Gastroesophageal sphincter (tissue), 4 donors: ENCODE data around the gene SLC35E1. TPM values are rescaled to one million over a fixed set of nuclear protein-coding genes. Genes with fewer than 3 reads are reported as not detected.

Source experiments
- ATAC-seq: fragments of 150-250 bp; one replicate; pipeline ENCODE4 v1.9.1; 2016; ENCODE audit warnings: mild to moderate bottlenecking, moderate library complexity
- H3K27ac ChIP-seq, 4 donors: fragments of 200-600 bp; sonication (generic) in 3 of 4; 1 replicate in 3 of 4; 2 replicates in 1 of 4; pipeline ENCODE4 v1.5.1; 2016 to 2019
- H3K27me3 ChIP-seq: fragments of 200-600 bp; sonication (generic); one replicate; pipeline ENCODE4 v1.5.1; 2019
- H3K36me3 ChIP-seq, 2 donors: fragments of 200-600 bp; sonication (generic); one replicate each; pipeline ENCODE4 v1.5.1; 2019; ENCODE audit warnings: control low read depth in 1 of 2
- H3K4me1 ChIP-seq, 3 donors: fragments of 200-600 bp; sonication (generic); 1 replicate in 2 of 3; 2 replicates in 1 of 3; pipeline ENCODE4 v1.5.1; 2016 to 2019; ENCODE audit warnings: control low read depth in 2 of 3
- H3K4me3 ChIP-seq, 2 donors: fragments of 200-600 bp; sonication (generic); one replicate each; pipeline ENCODE4 v1.5.1; 2019; ENCODE audit warnings: mild to moderate bottlenecking in 1 of 2, moderate library complexity in 1 of 2
- H3K9me3 ChIP-seq, 3 donors: fragments of 200-600 bp; sonication (generic); one replicate each; pipeline ENCODE4 v1.5.1; 2017 to 2019; ENCODE audit warnings: control low read depth in 2 of 3
- EP300 ChIP-seq: sonication (generic); formaldehyde crosslinking; IDR thresholded peaks from one replicate; pipeline ENCODE4 v1.6.1; 2017; ENCODE audit warnings: antibody characterized with exemption, mild to moderate bottlenecking
- POLR2A ChIP-seq, 2 donors: fragments of 450-650 bp; IDR thresholded peaks; one replicate each; pipeline ENCODE4 v1.6.1; 2017; ENCODE audit warnings: antibody characterized with exemption in 2 of 2, mild to moderate bottlenecking in 2 of 2, moderate library complexity in 1 of 2
- POLR2AphosphoS5 ChIP-seq: sonication (generic); formaldehyde crosslinking; IDR thresholded peaks from one replicate; pipeline ENCODE4 v1.6.1; 2017; ENCODE audit warnings: antibody characterized with exemption
- WGBS, 2 donors: methylation state at CpG; one replicate each; pipeline ENCODE4 v1.1.5; 2018; ENCODE audit warnings: low coverage in 1 of 2; 5-methylcytosine and 5-hydroxymethylcytosine counted together
- total RNA-seq, 4 donors: library from RNA; depleted of rRNA; stranded (reverse); fragments of >200 nt; gene quantifications; one replicate each; pipeline ENCODE4 v1.1.0, GENCODE V29; 2016
- TF ChIP-seq, protein P1 (sequence below), 4 experiments: fragments of 200-600 bp in 2 of 4; fragments of 450-650 bp in 2 of 4; sonication (generic) in 1 of 4; IDR thresholded peaks; one replicate each; pipeline ENCODE4 v1.5.1; 2017 to 2019; ENCODE audit warnings: antibody characterized with exemption in 4 of 4, mild to moderate bottlenecking in 2 of 4, moderate library complexity in 2 of 4

SLC35E1 gene
- total RNA-seq, 4 donors from 2014 or later: 24.9 to 35.5 (median 29.7) TPM

DNA sequence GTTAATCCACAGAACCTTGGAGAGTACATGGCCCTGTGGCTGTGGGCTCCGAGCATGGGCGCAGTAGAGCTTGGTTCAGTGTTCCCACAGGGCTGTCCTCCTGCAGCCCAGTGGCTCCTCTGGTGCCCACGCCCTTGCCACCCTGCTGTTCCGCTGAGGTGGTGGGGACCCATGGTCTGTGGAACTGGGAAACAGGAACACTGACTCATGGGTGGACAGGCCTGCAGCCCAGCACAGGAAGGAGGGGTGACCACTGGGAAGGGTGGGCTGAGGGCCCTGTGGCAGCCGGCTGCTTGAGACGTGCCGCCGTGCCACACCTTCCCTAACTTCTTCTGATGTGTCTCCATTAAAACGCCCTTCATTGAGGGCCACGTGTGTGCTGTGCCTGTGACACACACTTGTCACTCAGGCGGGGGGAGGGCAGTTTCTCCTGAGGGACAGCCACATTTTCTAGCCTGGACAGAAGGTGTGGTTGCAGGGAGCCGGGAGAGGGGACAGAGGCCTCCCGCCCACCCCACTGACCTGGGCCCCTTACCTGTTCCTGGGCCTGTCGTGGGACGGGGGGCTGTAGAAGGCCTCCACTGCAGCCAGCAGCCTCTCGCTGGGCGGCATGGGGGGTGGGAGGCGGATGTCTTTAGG is 51.1 kb downstream of the SLC35E1 start:
- no CpG with 5 or more reads among the region's 18 CpGs for WGBS, 2 donors
- TF ChIP-seq EP300 (no peak), POLR2AphosphoS5 (no peak), POLR2A (IDR thresholded peaks at IDR 0.05) (no peak)
- TF ChIP-seq, protein P1, sequence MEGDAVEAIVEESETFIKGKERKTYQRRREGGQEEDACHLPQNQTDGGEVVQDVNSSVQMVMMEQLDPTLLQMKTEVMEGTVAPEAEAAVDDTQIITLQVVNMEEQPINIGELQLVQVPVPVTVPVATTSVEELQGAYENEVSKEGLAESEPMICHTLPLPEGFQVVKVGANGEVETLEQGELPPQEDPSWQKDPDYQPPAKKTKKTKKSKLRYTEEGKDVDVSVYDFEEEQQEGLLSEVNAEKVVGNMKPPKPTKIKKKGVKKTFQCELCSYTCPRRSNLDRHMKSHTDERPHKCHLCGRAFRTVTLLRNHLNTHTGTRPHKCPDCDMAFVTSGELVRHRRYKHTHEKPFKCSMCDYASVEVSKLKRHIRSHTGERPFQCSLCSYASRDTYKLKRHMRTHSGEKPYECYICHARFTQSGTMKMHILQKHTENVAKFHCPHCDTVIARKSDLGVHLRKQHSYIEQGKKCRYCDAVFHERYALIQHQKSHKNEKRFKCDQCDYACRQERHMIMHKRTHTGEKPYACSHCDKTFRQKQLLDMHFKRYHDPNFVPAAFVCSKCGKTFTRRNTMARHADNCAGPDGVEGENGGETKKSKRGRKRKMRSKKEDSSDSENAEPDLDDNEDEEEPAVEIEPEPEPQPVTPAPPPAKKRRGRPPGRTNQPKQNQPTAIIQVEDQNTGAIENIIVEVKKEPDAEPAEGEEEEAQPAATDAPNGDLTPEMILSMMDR (IDR thresholded peaks at IDR 0.05): no peak
- no peaks in the 10 kb centered on the region for H3K9me3 ChIP-seq
- peaks cover 0 to 100% of the 10 kb centered on the region in 2 donors for H3K36me3 ChIP-seq
- H3K4me1 ChIP-seq: no peaks in the 10 kb centered on the region
- no peaks in the 10 kb centered on the region for H3K27me3 ChIP-seq
- no peak overlapping the region for H3K27ac ChIP-seq
- no peak overlapping the region for H3K4me3 ChIP-seq
- no peak for ATAC-seq

DNA sequence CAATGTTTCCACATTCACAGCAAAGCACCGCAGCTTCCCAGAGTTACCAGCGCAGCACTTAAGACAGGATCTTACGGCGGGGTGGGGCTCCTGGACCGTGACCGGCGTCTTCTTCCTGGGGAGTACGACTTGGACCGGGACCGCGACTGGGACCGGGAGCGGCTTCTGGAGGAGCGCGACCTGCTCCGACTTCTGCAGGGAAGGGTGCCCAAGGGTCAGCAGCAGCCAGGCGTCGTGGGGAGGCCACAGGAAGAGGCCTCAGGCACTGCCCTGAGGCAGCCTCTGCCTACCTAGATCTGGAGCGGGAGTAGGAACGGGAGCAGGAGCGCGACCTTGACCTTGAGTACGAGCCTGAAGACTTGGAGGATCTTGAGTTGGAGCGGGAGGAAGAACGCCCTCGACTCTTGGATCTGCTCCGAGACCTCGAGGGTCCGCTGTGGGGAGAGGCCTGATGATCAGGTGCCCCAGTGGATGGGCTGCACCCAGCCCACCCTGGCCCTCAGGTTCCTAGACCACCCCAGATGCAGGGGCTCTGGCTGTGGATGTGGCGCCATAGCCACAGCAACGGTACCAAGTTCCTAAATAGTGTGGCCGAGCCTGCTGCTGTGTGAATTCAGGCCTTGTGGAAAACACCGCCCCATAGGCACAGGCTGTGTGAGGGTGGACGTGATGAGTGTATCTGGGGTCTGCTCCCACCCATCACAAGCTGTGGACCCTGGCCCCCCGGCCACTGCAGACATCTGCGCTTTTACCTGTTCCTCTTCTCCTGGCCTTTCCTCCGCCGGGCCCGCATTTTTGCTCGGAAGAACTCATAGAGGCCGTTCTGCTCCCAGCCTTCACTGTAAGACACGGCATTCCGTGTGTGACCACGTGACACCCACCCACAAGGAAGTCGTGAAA is 51.9 kb downstream of the SLC35E1 start:
- TF ChIP-seq POLR2A (IDR thresholded peaks at IDR 0.05) (no peak), POLR2AphosphoS5 (no peak), EP300 (no peak)
- TF ChIP-seq, protein P1 (IDR thresholded peaks at IDR 0.05): no peak
- no peak for ATAC-seq
- Histone ChIP-seq H3K27me3 (no peaks in the 10 kb centered on the region), H3K4me3 (no peak overlapping the region), H3K4me1 (no peaks in the 10 kb centered on the region), H3K9me3 (no peaks in the 10 kb centered on the region), H3K36me3 (peaks cover 0 to 100% of the 10 kb centered on the region in 2 donors), H3K27ac (no peak overlapping the region)
- 87 to 93% methylated on average over 3 to 7 of the region's 45 CpGs for WGBS, 2 donors

DNA sequence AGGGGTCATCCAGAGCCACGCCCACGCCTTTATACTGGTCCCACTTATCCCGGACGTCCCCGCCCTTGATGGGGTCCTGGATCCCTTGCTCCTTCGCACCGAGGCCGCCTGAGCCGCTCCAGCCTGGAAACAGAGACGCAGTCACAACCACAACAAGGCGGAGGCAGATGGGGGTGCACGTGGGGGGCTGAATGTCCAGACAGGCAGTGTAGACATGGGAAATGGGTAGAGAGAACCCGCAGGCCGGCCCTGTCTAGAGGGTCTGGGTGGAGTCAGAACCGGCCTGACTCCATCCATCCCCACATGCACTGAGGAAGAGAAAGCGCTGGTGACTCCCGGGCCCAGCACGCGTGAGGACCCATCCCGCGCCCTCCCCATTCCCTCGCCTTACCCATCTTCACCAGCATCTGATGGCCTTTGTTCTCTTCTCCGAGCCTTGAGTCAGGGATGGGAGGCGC is 53.0 kb downstream of the SLC35E1 start:
- no peak for ATAC-seq
- Histone ChIP-seq H3K36me3 (peaks cover 0 to 100% of the 10 kb centered on the region in 2 donors), H3K9me3 (no peaks in the 10 kb centered on the region), H3K27me3 (no peaks in the 10 kb centered on the region), H3K4me3 (no peak overlapping the region), H3K27ac (no peak overlapping the region), H3K4me1 (no peaks in the 10 kb centered on the region)
- 89% methylated on average over 5 of the region's 24 CpGs; no CpG with 5 or more reads in 1 of the 2 donors for WGBS, 2 donors
- TF ChIP-seq POLR2AphosphoS5: no peak
- no peak for TF ChIP-seq EP300
- TF ChIP-seq, protein P1 (IDR thresholded peaks at IDR 0.05): no peak

DNA sequence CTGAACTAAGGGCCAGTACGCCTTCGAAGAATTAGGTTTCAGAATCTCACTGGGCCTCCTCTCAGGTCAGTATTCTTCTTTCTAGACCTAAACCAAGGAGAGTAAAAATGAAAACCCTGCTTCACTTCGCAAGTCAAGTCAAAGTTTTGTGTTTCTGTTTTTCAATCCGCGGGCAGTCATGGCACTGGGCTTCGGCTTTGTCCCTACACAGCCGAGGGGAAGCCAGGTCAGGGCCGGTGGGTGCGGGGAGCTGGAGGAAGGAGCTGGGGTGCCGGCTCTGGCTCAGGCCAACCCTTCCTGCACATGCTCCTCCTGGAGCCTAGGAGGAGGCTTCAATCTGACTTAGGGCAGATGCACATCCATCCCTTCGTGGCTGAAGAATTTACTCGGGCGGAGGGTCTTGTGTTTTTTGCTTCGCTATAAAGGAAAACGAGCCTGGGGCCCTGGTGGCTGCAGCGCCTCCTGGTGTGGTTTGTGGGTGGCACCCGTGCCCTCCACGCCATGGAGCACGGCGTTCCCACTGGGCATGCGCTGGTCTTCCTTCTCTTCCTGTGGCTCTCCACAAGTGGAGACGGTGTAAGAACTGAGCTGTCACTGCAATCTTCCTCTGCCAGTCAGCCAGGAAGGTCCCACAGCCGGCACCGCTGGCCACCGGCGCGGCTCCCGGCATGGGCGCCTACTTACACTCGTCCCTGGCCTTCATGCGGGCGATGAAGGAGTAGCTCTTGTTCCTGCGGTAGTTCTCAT is 53.6 kb downstream of the SLC35E1 start:
- H3K4me1 ChIP-seq: no peaks in the 10 kb centered on the region
- H3K4me3 ChIP-seq: no peak overlapping the region
- no peak for ATAC-seq
- TF ChIP-seq EP300: no peak
- no peak overlapping the region for H3K27ac ChIP-seq
- WGBS, 2 donors: 73 to 84% methylated on average over 3 to 7 of the region's 33 CpGs
- H3K36me3 ChIP-seq: peaks cover 0 to 100% of the 10 kb centered on the region in 2 donors
- H3K27me3 ChIP-seq: no peaks in the 10 kb centered on the region
- H3K9me3 ChIP-seq: no peaks in the 10 kb centered on the region

DNA sequence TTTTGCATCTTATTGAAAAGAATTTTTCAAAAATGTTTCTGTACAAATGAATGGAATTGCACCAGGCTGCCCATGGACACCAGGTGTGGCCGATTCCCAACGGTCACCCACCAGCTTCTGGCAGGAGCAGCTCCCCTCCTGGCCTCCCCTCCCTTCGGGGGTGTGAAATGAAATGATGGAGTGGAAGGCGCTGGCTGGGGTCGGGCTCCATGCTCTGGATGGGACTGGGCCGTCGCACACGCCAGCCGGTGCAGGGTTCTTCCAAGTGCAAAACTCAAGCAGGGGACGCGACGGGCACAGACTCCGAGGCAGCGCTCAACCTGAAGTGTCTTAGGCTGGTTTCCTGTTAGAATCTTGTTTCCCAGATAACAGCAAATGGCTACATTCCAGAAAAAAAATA is 54.2 kb downstream of the SLC35E1 start:
- no peak overlapping the region for H3K27ac ChIP-seq
- no peaks in the 10 kb centered on the region for H3K4me1 ChIP-seq
- no peaks in the 10 kb centered on the region for H3K9me3 ChIP-seq
- no peak for ATAC-seq
- H3K27me3 ChIP-seq: no peaks in the 10 kb centered on the region
- H3K4me3 ChIP-seq: no peak overlapping the region
- peaks cover 0 to 100% of the 10 kb centered on the region in 2 donors for H3K36me3 ChIP-seq
- 77 to 78% methylated on average over 2 to 3 of the region's 14 CpGs for WGBS, 2 donors
- TF ChIP-seq POLR2A (IDR thresholded peaks at IDR 0.05): no peak
- TF ChIP-seq, protein P1 (IDR thresholded peaks at IDR 0.05): no peak
- no peak for TF ChIP-seq POLR2AphosphoS5
- no peak for TF ChIP-seq EP300
